Common myeloid progenitor, CD34-positive (primary cell): ENCODE data around the gene SUCLG1.
A peak's percentile ranks its signal among the peaks of the same experiment; 100 is the strongest.

Source experiments
- CTCF ChIA-PET: fragments of 350-600 bp; sonication (Branson Sonifier 250); formaldehyde crosslinking; loops from one replicate; lab custom pipeline; 2021; ENCODE audit warnings: antibody characterized with exemption; lab: Charles Lee
- POLR2A ChIA-PET: fragments of 350-600 bp; sonication (Branson Sonifier 250); formaldehyde crosslinking; loops from one replicate; lab custom pipeline; 2021; ENCODE audit warnings: antibody characterized with exemption; lab: Charles Lee
- DNase-seq, 3 donors: peaks; one replicate each; pipeline versions ENCODE4 v3.0.0 to v3.0.0-alpha.2; 2013
- H3K27ac ChIP-seq, 2 experiments: 1 replicate in 1 of 2; 2 replicates in 1 of 2; pipeline ENCODE4 v1.7.0; 2013; ENCODE audit warnings: inconsistent platforms in 2 of 2, low read length in 2 of 2, mild to moderate bottlenecking in 2 of 2, low read depth in 1 of 2, moderate library complexity in 1 of 2; ENCODE audit not compliant: severe bottlenecking in 2 of 2, insufficient read depth in 1 of 2, poor library complexity in 1 of 2
- H3K27me3 ChIP-seq, 5 experiments: replicated peaks in 2 of 5; 1 replicate in 3 of 5; 2 replicates in 2 of 5; pipeline versions ENCODE4 v1.6.1 to v1.7.0; 2013; ENCODE audit warnings: low read length in 4 of 5, mild to moderate bottlenecking in 2 of 5, moderate library complexity in 2 of 5, inconsistent platforms in 1 of 5; ENCODE audit not compliant: insufficient read depth in 5 of 5, control insufficient read depth in 4 of 5
- H3K36me3 ChIP-seq, 4 experiments: 1 replicate in 2 of 4; 2 replicates in 2 of 4; pipeline versions ENCODE4 v1.6.1 to v1.7.0; 2013; ENCODE audit warnings: low read length in 3 of 4, control low read depth in 1 of 4, mild to moderate bottlenecking in 1 of 4; ENCODE audit not compliant: control insufficient read depth in 4 of 4, insufficient read depth in 4 of 4
- H3K4me1 ChIP-seq, 4 experiments: 1 replicate in 3 of 4; 2 replicates in 1 of 4; pipeline versions ENCODE4 v1.6.1 to v1.7.1; 2013; ENCODE audit warnings: low read length in 3 of 4, mild to moderate bottlenecking in 3 of 4, control low read depth in 1 of 4, inconsistent platforms in 1 of 4, moderate library complexity in 1 of 4; ENCODE audit not compliant: control insufficient read depth in 4 of 4, insufficient read depth in 4 of 4; ENCODE audit errors: control extremely low read depth in 1 of 4
- H3K4me3 ChIP-seq, 7 experiments: 1 replicate in 4 of 7; 2 replicates in 3 of 7; pipeline versions ENCODE4 v1.5.1 to v1.7.0; 2013; ENCODE audit warnings: mild to moderate bottlenecking in 7 of 7, low read length in 6 of 7, moderate library complexity in 6 of 7, inconsistent platforms in 2 of 7, low read depth in 2 of 7, control low read depth in 1 of 7; ENCODE audit not compliant: insufficient read depth in 4 of 7, control insufficient read depth in 1 of 7; ENCODE audit errors: extremely low read depth in 1 of 7
- H3K9me3 ChIP-seq, 5 experiments: 1 replicate in 4 of 5; 2 replicates in 1 of 5; pipeline versions ENCODE4 v1.6.1 to v1.7.1; 2013; ENCODE audit warnings: low read length in 4 of 5, mild to moderate bottlenecking in 2 of 5, inconsistent platforms in 1 of 5, low read depth in 1 of 5, moderate library complexity in 1 of 5; ENCODE audit not compliant: control insufficient read depth in 4 of 5, insufficient read depth in 2 of 5; ENCODE audit errors: control extremely low read depth in 1 of 5
- WGBS: methylation state at CpG from one replicate; pipeline ENCODE4 v1.1.5; 2013; ENCODE audit not compliant: insufficient coverage; 5-methylcytosine and 5-hydroxymethylcytosine counted together

SUCLG1 gene

GRCh38 chr2:84454581-84454980, 4.5 kb downstream of the SUCLG1 start:
- no peak overlapping the region for H3K27ac ChIP-seq
- H3K4me3 ChIP-seq, result no peak overlapping the region
- no peak for DNase-seq
- CTCF ChIA-PET, result no interaction called here
- peaks cover 0 to 8% (median 2%) of the 10 kb centered on the region in 4 experiments for H3K36me3 ChIP-seq
- peaks cover 6 to 25% (median 9%) of the 10 kb centered on the region in 4 experiments for H3K4me1 ChIP-seq
- H3K9me3 ChIP-seq, result no peaks in the 10 kb centered on the region
- whole genome bisulfite sequencing, result no CpG with 5 or more reads among the region's 2 CpGs
- POLR2A ChIA-PET, result no interaction called here
- H3K27me3 ChIP-seq, result no peaks in the 10 kb centered on the region

GRCh38 chr2:84452624-84453023, 6.5 kb downstream of the SUCLG1 start:
- POLR2A ChIA-PET, result no interaction called here
- H3K4me1 ChIP-seq, result peaks cover 0 to 16% (median 1%) of the 10 kb centered on the region in 4 experiments
- no peaks in the 10 kb centered on the region for H3K9me3 ChIP-seq
- peaks cover 2 to 10% (median 3%) of the 10 kb centered on the region in 4 experiments for H3K36me3 ChIP-seq
- H3K27me3 ChIP-seq, result no peaks in the 10 kb centered on the region
- H3K27ac ChIP-seq, result no peak overlapping the region
- DNase-seq, result no peak
- WGBS, result no CpG with 5 or more reads among the region's 3 CpGs
- CTCF ChIA-PET, result no interaction called here
- no peak overlapping the region for H3K4me3 ChIP-seq

GRCh38 chr2:84451579-84451978, 7.5 kb downstream of the SUCLG1 start:
- POLR2A ChIA-PET, result no interaction called here
- Histone ChIP-seq H3K9me3 (no peaks in the 10 kb centered on the region), H3K27ac (no peak overlapping the region), H3K27me3 (no peaks in the 10 kb centered on the region), H3K4me1 (peaks cover 0 to 12% (median 0%) of the 10 kb centered on the region in 4 experiments), H3K4me3 (no peak overlapping the region), H3K36me3 (peaks cover 2 to 13% (median 4%) of the 10 kb centered on the region in 4 experiments)
- WGBS, result 100% methylated on average over 1 of the region's 2 CpGs
- CTCF ChIA-PET, result no interaction called here
- DNase-seq, result no peak

GRCh38 chr2:84450288-84451227, 8.5 kb downstream of the SUCLG1 start:
- DNase-seq, result peak in 1 of 3 donors; percentile 9
- WGBS, result 96% methylated on average over 2 of the region's 2 CpGs
- H3K4me1 ChIP-seq, result peaks cover 0 to 12% (median 0%) of the 10 kb centered on the region in 4 experiments
- H3K36me3 ChIP-seq, result peaks cover 2 to 21% (median 6%) of the 10 kb centered on the region in 4 experiments
- ChIA-PET CTCF (no interaction called here), POLR2A (no interaction called here)
- H3K9me3 ChIP-seq, result no peaks in the 10 kb centered on the region
- no peaks in the 10 kb centered on the region for H3K27me3 ChIP-seq
- H3K27ac ChIP-seq, result no peak overlapping the region
- no peak overlapping the region for H3K4me3 ChIP-seq

- CTCF ChIA-PET, result no interaction called here
Observed at GRCh38 chr2:84449711-84450110, 9.4 kb downstream of the SUCLG1 start.

GRCh38 chr2:84449055-84449454, 10.0 kb downstream of the SUCLG1 start:
- H3K9me3 ChIP-seq, result no peaks in the 10 kb centered on the region
- H3K4me1 ChIP-seq, result peaks cover 0 to 12% (median 0%) of the 10 kb centered on the region in 4 experiments
- no peak for DNase-seq
- no peaks in the 10 kb centered on the region for H3K27me3 ChIP-seq
- POLR2A ChIA-PET, result no interaction called here
- CTCF ChIA-PET, result no interaction called here
- no peak overlapping the region for H3K4me3 ChIP-seq
- no peak overlapping the region for H3K27ac ChIP-seq
- H3K36me3 ChIP-seq, result peaks cover 4 to 19% (median 7%) of the 10 kb centered on the region in 4 experiments
- 80% methylated on average over 1 of the region's 3 CpGs for WGBS

More at GRCh38 chr2:84449711-84450110, 9.4 kb downstream of the SUCLG1 start:
- no peak for DNase-seq
- Histone ChIP-seq H3K36me3 (peaks cover 4 to 20% (median 7%) of the 10 kb centered on the region in 4 experiments), H3K27ac (no peak overlapping the region), H3K9me3 (no peaks in the 10 kb centered on the region), H3K27me3 (no peaks in the 10 kb centered on the region), H3K4me3 (no peak overlapping the region), H3K4me1 (peaks cover 0 to 12% (median 0%) of the 10 kb centered on the region in 4 experiments)
- POLR2A ChIA-PET, result no interaction called here
- 96% methylated on average over 3 of the region's 6 CpGs for WGBS

GRCh38 chr2:84443477-84443876, 15.6 kb downstream of the SUCLG1 start:
- H3K36me3 ChIP-seq, result peaks cover 12 to 65% (median 30%) of the 10 kb centered on the region in 4 experiments
- no peak for DNase-seq
- peak overlapping the region in 1 of 7 experiments; percentile 9 for H3K4me3 ChIP-seq
- peaks cover 0 to 23% (median 10%) of the 10 kb centered on the region in 4 experiments for H3K4me1 ChIP-seq
- H3K27ac ChIP-seq, result peak overlapping the region; percentile 51 to 70
- ChIA-PET POLR2A (interaction anchor here (1.0 kb wide), 1 partner anchor 17 kb away, joined by 4 read pairs; no protein-coding TSS in a partner anchor), CTCF (no interaction called here)
- peaks cover 0 to 5% (median 0%) of the 10 kb centered on the region in 5 experiments for H3K9me3 ChIP-seq
- no peaks in the 10 kb centered on the region for H3K27me3 ChIP-seq
